B cell (primary cell): ENCODE data around the gene SRC. TPM values are rescaled to one million over a fixed set of nuclear protein-coding genes. Genes with fewer than 3 reads are reported as not detected.

Source experiments
- ATAC-seq: fragments of 200-7000 bp; cut with Tn5 transposase; one replicate; pipeline ENCODE4 v1.10.0; 2021; ENCODE audit warnings: low read depth, mild to moderate bottlenecking, moderate number of reproducible peaks, moderate library complexity
- CTCF ChIA-PET: fragments of 350-600 bp; sonication (Branson Sonifier 250); formaldehyde crosslinking; loops from one replicate; lab custom pipeline; 2021; ENCODE audit warnings: antibody characterized with exemption, inconsistent platforms; lab: Charles Lee
- POLR2A ChIA-PET: fragments of 350-600 bp; sonication (Branson Sonifier 250); formaldehyde crosslinking; loops from one replicate; lab custom pipeline; 2021; ENCODE audit warnings: antibody characterized with exemption; lab: Charles Lee
- DNase-seq: peaks from one replicate; pipeline ENCODE4 v3.0.0; 2013
- H2AFZ ChIP-seq: 2 replicates; pipeline ENCODE4 v1.6.1; 2012; ENCODE audit warnings: mild to moderate bottlenecking, low read depth, low read length; ENCODE audit not compliant: insufficient read depth, poor library complexity, severe bottlenecking
- H3K27ac ChIP-seq, 2 donors: 1 replicate in 1 of 2; 2 replicates in 1 of 2; pipeline ENCODE4 v1.5.1; 2012 to 2013; ENCODE audit warnings: low read length in 2 of 2, mild to moderate bottlenecking in 2 of 2, moderate library complexity in 1 of 2
- H3K27me3 ChIP-seq, 4 experiments: fragments of 200-600 bp in 1 of 4; sonication (generic) in 1 of 4; replicated peaks in 1 of 4; 1 replicate in 2 of 4; 2 replicates in 2 of 4; pipeline versions ENCODE4 v1.6.1 to v1.7.0; 2013 to 2016; ENCODE audit warnings: low read length in 3 of 4, mild to moderate bottlenecking in 2 of 4, mixed read lengths in 1 of 4, moderate library complexity in 1 of 4; ENCODE audit not compliant: insufficient read depth in 4 of 4, control insufficient read depth in 3 of 4; ENCODE audit errors: control extremely low read depth in 1 of 4
- H3K36me3 ChIP-seq, 2 experiments: replicated peaks in 1 of 2; 1 replicate in 1 of 2; 2 replicates in 1 of 2; pipeline versions ENCODE4 v1.6.1 to v1.7.1; 2013; ENCODE audit warnings: low read length in 1 of 2; ENCODE audit not compliant: insufficient read depth in 2 of 2, control insufficient read depth in 1 of 2; ENCODE audit errors: control extremely low read depth in 1 of 2, extremely low read depth in 1 of 2
- H3K4me1 ChIP-seq, 2 donors: fragments of 200-600 bp in 1 of 2; sonication (generic) in 1 of 2; 1 replicate in 1 of 2; 2 replicates in 1 of 2; pipeline versions ENCODE4 v1.5.1 to v1.6.1; 2013 to 2017; ENCODE audit warnings: low read length in 2 of 2; ENCODE audit not compliant: control insufficient read depth in 2 of 2, insufficient read depth in 2 of 2
- H3K4me2 ChIP-seq: replicated peaks from 2 replicates; pipeline ENCODE3; 2012; ENCODE audit warnings: mild to moderate bottlenecking, low read depth, low read length; ENCODE audit not compliant: poor library complexity, severe bottlenecking
- H3K4me3 ChIP-seq, 5 experiments: fragments of 200-600 bp in 1 of 5; sonication (generic) in 1 of 5; 1 replicate in 3 of 5; 2 replicates in 2 of 5; pipeline versions ENCODE4 v1.5.1 to v1.7.0; 2011 to 2016; ENCODE audit warnings: low read length in 4 of 5, mild to moderate bottlenecking in 4 of 5, low read depth in 2 of 5, control low read depth in 1 of 5, moderate library complexity in 1 of 5; ENCODE audit not compliant: insufficient read depth in 1 of 5; ENCODE audit errors: control extremely low read depth in 1 of 5, extremely low read depth in 1 of 5
- H3K79me2 ChIP-seq: fragments of 200-600 bp; sonication (generic); one replicate; pipeline ENCODE4 v1.6.0; 2016; ENCODE audit warnings: low read length; ENCODE audit not compliant: control insufficient read depth, insufficient read depth
- H3K9ac ChIP-seq: fragments of 200-600 bp; sonication (generic); 2 replicates; pipeline ENCODE4 v1.6.1; 2017; ENCODE audit warnings: mild to moderate bottlenecking, low read length, moderate library complexity
- H3K9me3 ChIP-seq, 3 donors: one replicate each; pipeline versions ENCODE4 v1.6.1 to v1.7.1; 2013; ENCODE audit warnings: low read length in 2 of 3; ENCODE audit not compliant: control insufficient read depth in 2 of 3, insufficient read depth in 1 of 3; ENCODE audit errors: control extremely low read depth in 1 of 3
- H4K20me1 ChIP-seq: 2 replicates; pipeline ENCODE4 v1.6.0; 2012; ENCODE audit warnings: mild to moderate bottlenecking, low read length; ENCODE audit not compliant: insufficient read depth, control insufficient read depth, poor library complexity, severe bottlenecking
- H3K27ac Mint-ChIP-seq: one replicate; pipeline ENCODE4 v1.8.0; 2021; ENCODE audit warnings: mixed read lengths
- H3K27me3 Mint-ChIP-seq: one replicate; pipeline ENCODE4 v1.8.0; 2021; ENCODE audit warnings: mixed read lengths
- H3K4me1 Mint-ChIP-seq: one replicate; pipeline ENCODE4 v1.8.0; 2021; ENCODE audit warnings: mixed read lengths
- H3K4me3 Mint-ChIP-seq: one replicate; pipeline ENCODE4 v1.8.0; 2021; ENCODE audit warnings: mixed read lengths
- H3K9me3 Mint-ChIP-seq: one replicate; pipeline ENCODE4 v1.8.0; 2022; ENCODE audit warnings: mixed read lengths; ENCODE audit not compliant: insufficient read depth
- EZH2 ChIP-seq: IDR thresholded peaks from 2 replicates; pipeline ENCODE4 v1.6.1; 2012; ENCODE audit warnings: borderline replicate concordance, low read depth, mild to moderate bottlenecking, moderate library complexity, low read length; ENCODE audit not compliant: insufficient read depth, poor library complexity, severe bottlenecking
- WGBS: methylation state at CpG from one replicate; pipeline ENCODE4 v1.1.5; 2013; ENCODE audit warnings: missing lambda C conversion rate; ENCODE audit not compliant: insufficient coverage; 5-methylcytosine and 5-hydroxymethylcytosine counted together
- intact Hi-C: fragments of 100-400 bp; cut with micrococcal nuclease; formaldehyde crosslinking; loops from one replicate; pipeline ENCODE4 v1.10.0; 2022
- polyA plus RNA-seq: library from polyadenylated mRNA; depleted of rRNA; stranded (reverse); fragments of >200 nt; gene quantifications from 2 replicates; pipeline ENCODE4 v1.2.3, GENCODE V29; 2012
- total RNA-seq, 2 donors: library from RNA; stranded (reverse); fragments of 120-200 nt in 1 of 2; gene quantifications; 1 replicate in 1 of 2; 2 replicates in 1 of 2; pipeline versions ENCODE4 v1.2.3 to v1.2.4, GENCODE V29; 2013 to 2022
- TF ChIP-seq, protein P1 (sequence below): fragments of 200-600 bp; IDR thresholded peaks from one replicate; pipeline ENCODE4 v1.8.0; 2022; ENCODE audit warnings: antibody characterized with exemption, mild to moderate bottlenecking

SRC gene
- total and polyA plus RNA-seq, 2 donors (not counting 1 experiment from before 2014, with no cell fraction given), result 6.5 to 16.8 TPM

DNA sequence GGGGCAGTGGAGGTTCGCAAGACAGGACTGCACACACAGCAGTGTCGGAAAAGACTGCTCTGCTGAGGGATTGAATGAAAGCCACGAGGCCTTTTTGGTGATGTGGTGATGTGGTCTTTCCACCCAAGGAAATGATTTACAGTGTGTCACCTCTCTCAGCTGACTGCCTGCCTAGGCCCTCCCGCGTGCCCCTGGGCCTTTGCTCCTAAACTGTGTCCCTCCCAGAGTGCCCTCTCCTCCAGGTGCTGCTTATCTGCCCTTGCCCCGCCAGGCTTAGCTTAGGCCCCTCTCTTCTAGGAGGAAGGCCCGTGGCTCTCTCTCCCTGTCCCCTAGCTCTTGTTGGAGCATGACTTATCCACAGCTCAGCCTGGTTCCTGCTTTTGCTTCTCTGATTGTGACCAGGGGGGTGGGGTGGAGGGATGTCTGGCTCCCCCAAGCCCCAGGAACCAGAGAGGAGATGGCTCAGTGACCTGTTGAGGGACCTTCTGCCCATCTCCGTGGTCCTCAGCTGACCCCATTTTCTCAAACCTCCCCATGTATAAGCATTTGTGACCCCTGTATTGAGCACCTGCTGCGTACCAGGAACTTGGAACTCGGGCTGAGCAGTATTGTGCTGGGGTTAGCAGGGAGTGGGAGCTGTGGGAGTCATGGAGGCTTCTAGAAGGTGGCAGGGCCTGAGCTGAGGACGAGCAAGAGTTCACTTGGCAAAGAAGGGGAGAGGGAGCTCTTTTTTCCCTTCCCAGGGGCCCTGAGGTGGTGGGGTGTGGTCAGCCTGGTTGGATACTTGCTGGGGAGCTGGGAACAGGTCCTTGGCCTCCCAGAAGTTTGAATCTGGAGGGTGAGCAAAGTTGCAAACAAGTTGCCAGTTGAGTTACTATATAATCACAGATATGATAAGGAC lies 2.2 kb downstream of the SRC start:
- H3K27me3 Mint-ChIP-seq, result no peaks in the 10 kb centered on the region
- H3K4me3 Mint-ChIP-seq, result peak overlapping the region; percentile 74
- Histone ChIP-seq H3K27ac (peak overlapping the region in 1 of 2 donors; percentile 5), H3K9ac (no peak overlapping the region), H3K4me3 (no peak overlapping the region), H4K20me1 (no peaks in the 10 kb centered on the region), H3K27me3 (no peaks in the 10 kb centered on the region), H3K4me2 (no peak overlapping the region), H3K36me3 (no peaks in the 10 kb centered on the region), H3K79me2 (peaks cover 8% of the 10 kb centered on the region), H3K4me1 (peaks cover 13 to 25% of the 10 kb centered on the region in 2 donors), H2AFZ (no peak overlapping the region), H3K9me3 (peaks cover 0 to 3% (median 0%) of the 10 kb centered on the region in 3 donors)
- H3K27ac Mint-ChIP-seq, result peak overlapping the region; percentile 78
- ChIA-PET CTCF (interaction anchor here (1.1 to 1.4 kb wide), 3 partner anchors 13 to 78 kb away, joined by 3 to 5 read pairs (median 3); no protein-coding TSS in a partner anchor), POLR2A (interaction anchor here (0.6 to 2.3 kb wide), 2 partner anchors 34 to 1528 kb away, joined by 3 to 9 read pairs; no protein-coding TSS in a partner anchor)
- H3K4me1 Mint-ChIP-seq, result peaks cover 24% of the 10 kb centered on the region
- no peak for ATAC-seq
- intact Hi-C loops, result loop anchor here (5.0 kb wide), 1 partner anchor 56 kb away; no protein-coding TSS in a partner anchor
- no peaks in the 10 kb centered on the region for H3K9me3 Mint-ChIP-seq
- TF ChIP-seq, protein P1, sequence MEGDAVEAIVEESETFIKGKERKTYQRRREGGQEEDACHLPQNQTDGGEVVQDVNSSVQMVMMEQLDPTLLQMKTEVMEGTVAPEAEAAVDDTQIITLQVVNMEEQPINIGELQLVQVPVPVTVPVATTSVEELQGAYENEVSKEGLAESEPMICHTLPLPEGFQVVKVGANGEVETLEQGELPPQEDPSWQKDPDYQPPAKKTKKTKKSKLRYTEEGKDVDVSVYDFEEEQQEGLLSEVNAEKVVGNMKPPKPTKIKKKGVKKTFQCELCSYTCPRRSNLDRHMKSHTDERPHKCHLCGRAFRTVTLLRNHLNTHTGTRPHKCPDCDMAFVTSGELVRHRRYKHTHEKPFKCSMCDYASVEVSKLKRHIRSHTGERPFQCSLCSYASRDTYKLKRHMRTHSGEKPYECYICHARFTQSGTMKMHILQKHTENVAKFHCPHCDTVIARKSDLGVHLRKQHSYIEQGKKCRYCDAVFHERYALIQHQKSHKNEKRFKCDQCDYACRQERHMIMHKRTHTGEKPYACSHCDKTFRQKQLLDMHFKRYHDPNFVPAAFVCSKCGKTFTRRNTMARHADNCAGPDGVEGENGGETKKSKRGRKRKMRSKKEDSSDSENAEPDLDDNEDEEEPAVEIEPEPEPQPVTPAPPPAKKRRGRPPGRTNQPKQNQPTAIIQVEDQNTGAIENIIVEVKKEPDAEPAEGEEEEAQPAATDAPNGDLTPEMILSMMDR, result no peak
- TF ChIP-seq EZH2, result no peak
- no peak for DNase-seq
- WGBS, result 76% methylated on average over 9 of the region's 11 CpGs
